GM12875 (cell line): Measurements from ENCODE around the gene CLTB.
A peak's percentile ranks its signal among the peaks of the same experiment; 100 is the strongest.

Experiments
- H3K4me3 ChIP-seq: one replicate; pipeline ENCODE4 v1.5.1; 2011; ENCODE audit warnings: low read depth, low read length, control low read depth
- CTCF ChIP-seq: IDR thresholded peaks from 2 replicates; pipeline ENCODE4 v1.5.1; 2011; ENCODE audit warnings: low read depth, mild to moderate bottlenecking, control low read depth, inconsistent platforms, low read length, moderate library complexity, borderline replicate concordance; ENCODE audit not compliant: insufficient read depth

CLTB gene

GRCh38 chr5:176391999-176392398, 24.3 kb downstream of the CLTB start:
- no peak for TF ChIP-seq CTCF
- H3K4me3 ChIP-seq, result no peak overlapping the region

- TF ChIP-seq CTCF, result no peak
- no peak overlapping the region for H3K4me3 ChIP-seq
Observed at GRCh38 chr5:176391479-176391878, 24.9 kb downstream of the CLTB start.

- TF ChIP-seq CTCF, result no peak
Observed at GRCh38 chr5:176389135-176390123, 26.9 kb downstream of the CLTB start.

GRCh38 chr5:176388444-176389134, 27.8 kb downstream of the CLTB start, which contains the start of the genes HIGD2A and NOP16:
TSS of gene HIGD2A (plus strand) at chr5:176388751. CDS start at chr5:176388820, 69 bp downstream.
TSS of gene NOP16 (minus strand) at chr5:176388598. CDS start at chr5:176388539, 59 bp downstream.
- TF ChIP-seq CTCF, result no peak
- H3K4me3 ChIP-seq, result peak within 1 kb of the TSS; percentile 88

More at GRCh38 chr5:176389135-176390123, 26.9 kb downstream of the CLTB start:
- H3K4me3 ChIP-seq, result peak overlapping the region; percentile 88

GRCh38 chr5:176388003-176388443, 28.3 kb downstream of the CLTB start:
- TF ChIP-seq CTCF, result no peak
- peak overlapping the region; percentile 88 for H3K4me3 ChIP-seq

GRCh38 chr5:176387384-176387925, 28.9 kb downstream of the CLTB start:
- peak overlapping the region; percentile 88 for H3K4me3 ChIP-seq
- TF ChIP-seq CTCF, result no peak
